ENCODE results near the gene SMARCA2. TPM values are rescaled to one million over a fixed set of nuclear protein-coding genes. Genes with fewer than 3 reads are reported as not detected.

SMARCA2 gene
- total RNA-seq, 2 donors from 2014 or later = 244 to 296 TPM

DNA sequence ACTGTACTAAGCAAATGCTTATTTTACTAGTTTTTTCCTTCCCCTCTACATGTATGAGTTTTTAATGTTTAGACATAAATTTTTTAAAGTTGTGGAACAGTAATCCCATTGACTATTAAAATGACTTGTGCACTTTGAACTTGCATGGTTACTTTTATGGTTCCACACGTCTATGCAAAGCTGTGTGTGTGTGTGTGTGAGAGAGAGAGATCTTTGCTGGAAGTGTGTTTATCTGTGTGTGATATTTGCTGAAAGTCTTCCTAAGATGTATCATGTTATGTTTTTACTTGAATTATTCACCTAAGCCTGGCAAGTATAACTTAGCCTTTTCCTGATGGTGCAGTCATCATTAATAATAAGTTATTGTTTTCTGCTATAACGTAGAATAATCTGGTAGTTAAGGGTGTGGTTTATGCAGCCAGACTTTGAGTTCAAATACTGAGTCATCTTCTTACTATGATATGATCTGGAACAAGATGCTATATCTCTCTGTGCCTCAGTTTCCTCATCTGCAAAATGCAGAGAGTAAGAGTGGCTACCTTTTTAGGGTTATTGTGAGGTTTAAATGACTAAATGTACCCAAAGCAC is 138.6 kb downstream of the SMARCA2 start:
- Mint-ChIP-seq H3K4me3 (no peak overlapping the region), H3K27me3 (no peaks in the 10 kb centered on the region), H3K4me1 (peaks cover 41% of the 10 kb centered on the region), H3K27ac (peak overlapping the region; percentile 65), H3K36me3 (ENCODE audit: low read depth) (no peaks in the 10 kb centered on the region)
- ATAC-seq (no peak), DNase-seq (no peak)
- no peaks in the 10 kb centered on the region for H3K9me3 ChIP-seq (ENCODE audit: control insufficient read depth, low read length, poor library complexity, severe bottlenecking)

DNA sequence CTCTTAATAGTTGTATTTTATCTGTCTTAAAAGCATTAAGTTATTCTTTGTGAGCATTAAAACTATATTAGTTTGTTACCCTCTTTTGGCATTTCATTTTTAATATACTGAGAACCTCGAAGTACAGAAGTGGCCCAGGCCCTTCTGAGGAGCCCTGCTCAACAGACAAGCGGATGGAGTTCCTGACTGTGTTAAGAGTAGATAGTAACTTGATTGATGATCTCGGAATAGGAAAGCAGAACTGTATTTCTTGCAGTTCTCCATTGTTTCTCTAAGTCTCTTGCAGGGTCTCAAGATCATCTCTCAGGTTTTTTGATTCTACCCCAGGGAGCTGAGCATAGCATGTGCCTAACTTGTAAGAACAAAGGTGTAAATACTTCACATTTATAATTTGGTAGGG is 139.6 kb downstream of the SMARCA2 start:
- Mint-ChIP-seq H3K4me1 (peaks cover 41% of the 10 kb centered on the region), H3K4me3 (no peak overlapping the region)

DNA sequence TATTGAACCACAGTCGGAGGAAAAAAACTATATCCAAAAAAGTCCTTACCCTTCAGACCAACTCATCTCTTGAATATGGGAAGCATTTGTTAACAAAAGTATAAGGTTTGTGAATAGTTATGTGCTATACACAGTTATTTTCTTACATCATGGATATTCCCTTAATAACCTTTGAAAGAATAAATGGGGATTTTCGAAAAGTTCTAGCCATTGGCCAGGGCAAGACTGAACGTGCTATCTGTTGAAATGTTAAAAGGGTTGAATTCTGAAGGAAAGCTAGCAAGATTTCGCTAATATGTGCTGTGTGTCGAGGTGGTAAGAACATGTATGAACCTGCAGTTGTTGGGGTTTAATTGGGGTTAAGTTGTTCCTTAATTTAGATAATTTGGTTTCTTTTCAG is 140.8 kb downstream of the SMARCA2 start:
- Mint-ChIP-seq H3K27ac (no peak overlapping the region), H3K4me1 (peaks cover 45% of the 10 kb centered on the region), H3K4me3 (peak overlapping the region; percentile 47), H3K27me3 (no peaks in the 10 kb centered on the region), H3K36me3 (ENCODE audit: low read depth) (no peaks in the 10 kb centered on the region)
- ATAC-seq (no peak), DNase-seq (no peak)
- no peaks in the 10 kb centered on the region for H3K9me3 ChIP-seq (ENCODE audit: control insufficient read depth, low read length, poor library complexity, severe bottlenecking)

More for the DNA sequence above, 139.6 kb downstream of the SMARCA2 start:
- no peak for ATAC-seq
- H3K9me3 ChIP-seq (ENCODE audit: control insufficient read depth, low read length, poor library complexity, severe bottlenecking) = no peaks in the 10 kb centered on the region
- no peaks in the 10 kb centered on the region for H3K27me3 Mint-ChIP-seq
- H3K27ac Mint-ChIP-seq = peak overlapping the region; percentile 49
- DNase-seq = no peak
- no peaks in the 10 kb centered on the region for H3K36me3 Mint-ChIP-seq (ENCODE audit: low read depth)

DNA sequence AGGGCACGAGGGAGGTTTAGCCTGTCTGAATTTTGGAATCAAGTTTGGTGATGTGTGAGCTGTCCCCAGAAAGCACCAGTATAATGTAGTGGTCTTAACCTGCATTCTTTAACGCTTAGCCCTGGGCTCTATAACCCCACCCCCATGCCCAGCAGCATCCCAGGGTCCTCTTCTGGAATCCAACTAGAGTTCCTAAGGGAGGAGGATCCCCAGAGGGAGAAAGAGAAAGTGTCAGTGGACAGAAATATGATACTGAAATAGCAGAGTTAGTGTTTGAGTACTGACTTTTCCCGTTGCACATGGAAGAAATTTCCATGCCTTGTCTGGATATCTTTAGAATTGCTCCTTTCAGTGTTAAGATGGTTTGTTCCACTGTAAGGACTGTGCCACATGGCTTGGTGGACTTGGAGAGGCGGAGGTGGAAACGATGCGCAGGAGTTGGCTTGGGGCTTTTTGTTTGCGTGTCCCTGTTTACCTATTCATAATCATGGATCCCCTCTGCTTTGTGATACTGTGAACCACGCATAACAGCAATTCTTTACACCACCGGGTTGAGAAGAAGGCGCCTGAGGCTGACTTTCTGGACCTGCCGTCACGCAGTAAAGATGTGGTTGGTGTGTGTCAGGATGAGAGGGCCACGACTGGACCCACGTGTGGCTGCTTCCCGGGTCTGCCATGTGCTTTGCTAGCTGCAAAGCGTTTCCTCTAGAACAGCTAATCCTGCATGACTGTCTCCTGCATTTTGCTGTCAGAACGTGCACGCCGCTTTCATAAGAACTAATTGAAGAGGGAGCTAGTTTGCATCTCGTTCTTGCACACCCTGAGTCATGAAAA is 142.3 kb downstream of the SMARCA2 start:
- H3K4me3 Mint-ChIP-seq = peak overlapping the region; percentile 94
- DNase-seq (no peak), ATAC-seq (peak; percentile 64)
- peaks cover 46% of the 10 kb centered on the region for H3K4me1 Mint-ChIP-seq
- no peaks in the 10 kb centered on the region for H3K27me3 Mint-ChIP-seq
- peaks cover 4% of the 10 kb centered on the region for H3K36me3 Mint-ChIP-seq (ENCODE audit: low read depth)
- H3K9me3 ChIP-seq (ENCODE audit: control insufficient read depth, low read length, poor library complexity, severe bottlenecking) = no peaks in the 10 kb centered on the region
- H3K27ac Mint-ChIP-seq = peak overlapping the region; percentile 94

DNA sequence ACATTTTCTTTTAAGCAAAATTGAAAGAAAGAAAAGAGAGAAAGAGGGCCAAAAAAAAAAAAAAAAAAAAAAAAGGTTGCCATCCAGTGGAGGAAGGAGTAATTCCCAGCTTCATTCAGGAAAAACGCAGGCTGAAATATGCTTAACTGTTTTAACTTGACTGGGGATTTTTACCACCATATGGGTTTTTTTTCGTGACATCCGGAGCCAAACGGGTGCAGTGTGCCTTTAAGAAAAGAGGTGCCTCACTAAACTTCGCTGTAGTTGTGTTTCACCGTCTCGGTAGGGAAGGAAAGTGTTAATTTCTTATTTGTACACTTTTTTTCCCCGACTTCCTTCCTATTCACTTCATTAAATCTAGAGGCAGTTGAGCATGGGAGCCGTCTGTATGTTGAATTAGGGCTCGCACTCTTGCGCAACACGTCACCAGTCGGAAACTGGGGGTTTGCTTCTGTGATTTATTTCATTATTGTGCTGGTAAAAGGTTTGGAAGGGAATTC is 143.0 kb downstream of the SMARCA2 start:
- H3K27ac Mint-ChIP-seq = peak overlapping the region; percentile 94
- DNase-seq (peak; percentile 6 to 19 (median 16)), ATAC-seq (peak; percentile 79)
- H3K9me3 ChIP-seq (ENCODE audit: control insufficient read depth, low read length, poor library complexity, severe bottlenecking) = no peaks in the 10 kb centered on the region
- H3K4me3 Mint-ChIP-seq = peak overlapping the region; percentile 94
- peaks cover 41% of the 10 kb centered on the region for H3K4me1 Mint-ChIP-seq
- H3K36me3 Mint-ChIP-seq (ENCODE audit: low read depth) = peaks cover 4% of the 10 kb centered on the region
- no peaks in the 10 kb centered on the region for H3K27me3 Mint-ChIP-seq

DNA sequence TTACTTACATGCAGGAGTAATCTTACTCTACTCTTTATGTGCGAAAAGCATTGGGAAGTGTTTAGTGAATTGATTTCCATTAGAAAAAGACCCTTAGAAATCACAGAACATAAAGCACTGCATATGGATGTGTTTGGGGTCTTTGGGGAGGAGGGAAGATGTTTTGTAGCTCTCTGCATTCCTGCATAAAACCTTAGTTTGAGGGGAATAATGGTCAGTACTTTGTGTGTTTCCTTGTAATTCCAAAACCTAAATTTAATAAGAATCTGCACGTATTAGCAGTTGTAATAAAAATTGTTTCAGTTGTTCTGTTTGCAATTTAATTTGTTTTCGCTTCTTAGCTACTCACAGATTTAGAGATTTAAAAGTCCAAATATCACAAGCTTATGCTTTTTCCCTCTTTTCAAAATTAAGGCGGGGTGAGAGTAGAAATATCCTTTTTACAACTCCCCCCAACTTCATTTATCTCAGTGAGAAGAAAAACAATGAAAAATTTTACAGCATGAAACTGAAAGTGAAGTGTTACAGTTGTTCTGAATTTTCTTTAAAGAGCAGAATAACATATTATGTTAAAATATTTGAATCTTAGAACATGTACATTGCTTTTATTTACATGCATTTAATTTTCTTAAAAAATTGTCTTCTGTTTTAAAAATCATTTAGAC is 143.8 kb downstream of the SMARCA2 start:
- H3K9me3 ChIP-seq (ENCODE audit: control insufficient read depth, low read length, poor library complexity, severe bottlenecking) = no peaks in the 10 kb centered on the region
- H3K4me1 Mint-ChIP-seq = peaks cover 36% of the 10 kb centered on the region

DNA sequence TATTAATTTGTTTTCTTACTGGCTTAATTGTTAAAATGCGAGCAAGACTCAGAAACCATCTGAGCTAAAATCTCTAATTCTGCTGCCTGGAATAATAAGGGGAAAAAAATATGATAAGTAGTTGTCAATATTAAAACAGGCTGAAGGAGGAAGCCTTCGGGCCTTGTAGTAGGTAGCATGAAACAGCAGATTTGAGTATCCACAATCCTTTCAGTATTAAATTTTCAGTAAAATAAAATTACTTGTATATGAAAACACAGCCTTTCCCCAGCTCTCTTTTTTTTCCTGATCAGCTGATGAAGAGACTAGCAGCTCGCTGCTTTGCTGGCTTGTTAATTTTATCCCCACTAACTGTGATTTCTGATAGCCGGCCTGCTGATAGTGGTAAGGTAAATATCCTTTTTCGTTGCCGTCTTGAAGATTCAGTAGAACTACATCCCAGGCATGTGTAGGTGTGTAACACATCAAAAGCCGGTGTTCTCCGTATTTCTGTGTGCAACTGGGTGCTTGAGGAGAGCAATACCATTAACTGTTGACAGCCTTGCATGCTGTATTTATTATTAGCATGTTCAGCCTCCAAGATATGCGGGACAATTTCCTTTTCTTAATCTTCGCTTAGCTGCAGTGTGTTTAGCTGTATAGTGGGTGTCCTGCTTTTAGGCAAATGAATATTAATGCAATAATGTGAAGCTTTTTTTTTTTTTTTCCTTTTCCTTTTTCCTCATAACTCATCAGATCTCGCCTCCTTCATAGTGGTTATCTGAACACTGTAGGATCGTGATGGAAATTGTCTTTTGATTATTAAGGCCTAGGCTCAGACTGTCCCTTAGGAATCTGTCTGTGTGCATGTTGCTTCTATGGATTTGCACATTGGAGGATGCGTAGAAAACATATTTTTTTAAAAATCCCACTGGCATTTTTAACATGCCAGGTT is 144.6 kb downstream of the SMARCA2 start:
- Mint-ChIP-seq H3K27me3 (no peaks in the 10 kb centered on the region), H3K27ac (peak overlapping the region; percentile 94), H3K4me1 (peaks cover 39% of the 10 kb centered on the region), H3K36me3 (ENCODE audit: low read depth) (peaks cover 4% of the 10 kb centered on the region), H3K4me3 (peak overlapping the region; percentile 77)
- no peak for DNase-seq
- no peak for ATAC-seq
- no peaks in the 10 kb centered on the region for H3K9me3 ChIP-seq (ENCODE audit: control insufficient read depth, low read length, poor library complexity, severe bottlenecking)

More for the DNA sequence above, 143.8 kb downstream of the SMARCA2 start:
- no peaks in the 10 kb centered on the region for H3K27me3 Mint-ChIP-seq
- peak overlapping the region; percentile 94 for H3K4me3 Mint-ChIP-seq
- H3K27ac Mint-ChIP-seq = peak overlapping the region; percentile 94
- peaks cover 4% of the 10 kb centered on the region for H3K36me3 Mint-ChIP-seq (ENCODE audit: low read depth)
- no peak for ATAC-seq
- no peak for DNase-seq

DNA sequence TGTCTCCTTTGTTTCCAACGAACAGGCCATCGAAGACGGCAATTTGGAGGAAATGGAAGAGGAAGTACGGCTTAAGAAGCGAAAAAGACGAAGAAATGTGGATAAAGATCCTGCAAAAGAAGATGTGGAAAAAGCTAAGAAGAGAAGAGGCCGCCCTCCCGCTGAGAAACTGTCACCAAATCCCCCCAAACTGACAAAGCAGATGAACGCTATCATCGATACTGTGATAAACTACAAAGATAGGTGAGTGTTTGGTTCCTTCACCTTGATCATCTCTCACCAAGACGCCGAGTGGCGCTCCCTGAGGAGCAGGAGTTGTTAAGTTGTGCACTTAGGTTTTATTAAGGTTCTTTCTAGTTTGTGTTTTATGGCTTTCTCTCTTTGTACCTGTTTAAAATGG is 146.5 kb downstream of the SMARCA2 start:
- H3K27me3 Mint-ChIP-seq = no peaks in the 10 kb centered on the region
- H3K4me3 Mint-ChIP-seq = no peak overlapping the region
- peaks cover 35% of the 10 kb centered on the region for H3K4me1 Mint-ChIP-seq
- ATAC-seq = no peak
- no peaks in the 10 kb centered on the region for H3K9me3 ChIP-seq (ENCODE audit: control insufficient read depth, low read length, poor library complexity, severe bottlenecking)
- DNase-seq = no peak
- peaks cover 6% of the 10 kb centered on the region for H3K36me3 Mint-ChIP-seq (ENCODE audit: low read depth)
- no peak overlapping the region for H3K27ac Mint-ChIP-seq

DNA sequence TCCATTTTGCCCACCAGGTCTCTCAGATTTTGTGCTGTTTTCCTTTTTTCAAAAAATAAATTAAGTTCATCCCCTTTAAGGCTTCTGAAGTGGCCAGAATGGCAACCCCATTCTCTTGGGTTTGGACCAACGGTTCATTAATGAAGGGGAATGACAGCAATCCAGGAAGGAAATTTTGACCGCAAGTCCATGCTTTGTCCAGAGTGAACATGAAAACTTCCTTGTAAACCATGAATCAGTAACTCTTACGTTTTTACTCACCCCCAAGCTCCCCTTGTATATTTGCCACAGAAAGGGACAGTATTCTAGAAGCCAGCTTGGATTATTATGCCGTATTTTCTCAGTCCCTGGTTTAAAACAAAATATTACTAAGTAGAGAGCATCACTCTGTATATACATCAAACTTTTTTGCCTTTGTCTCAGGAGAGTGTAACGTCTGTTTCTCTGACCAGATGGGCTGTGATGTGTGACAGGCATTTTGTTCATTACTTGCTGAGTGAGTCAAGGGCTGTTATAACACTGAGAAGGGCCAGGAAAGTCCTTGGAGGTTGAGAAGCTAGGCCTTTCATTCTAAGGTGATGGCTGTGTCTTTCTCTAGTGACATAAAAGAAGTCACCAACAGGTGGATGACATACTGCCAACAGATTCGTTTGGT is 148.2 kb downstream of the SMARCA2 start:
- peaks cover 22% of the 10 kb centered on the region for H3K4me1 Mint-ChIP-seq
- no peaks in the 10 kb centered on the region for H3K9me3 ChIP-seq (ENCODE audit: control insufficient read depth, low read length, poor library complexity, severe bottlenecking)
- no peak for DNase-seq
- H3K27me3 Mint-ChIP-seq = no peaks in the 10 kb centered on the region
- H3K27ac Mint-ChIP-seq = no peak overlapping the region
- no peak for ATAC-seq
- H3K36me3 Mint-ChIP-seq (ENCODE audit: low read depth) = peaks cover 6% of the 10 kb centered on the region
- H3K4me3 Mint-ChIP-seq = no peak overlapping the region

DNA sequence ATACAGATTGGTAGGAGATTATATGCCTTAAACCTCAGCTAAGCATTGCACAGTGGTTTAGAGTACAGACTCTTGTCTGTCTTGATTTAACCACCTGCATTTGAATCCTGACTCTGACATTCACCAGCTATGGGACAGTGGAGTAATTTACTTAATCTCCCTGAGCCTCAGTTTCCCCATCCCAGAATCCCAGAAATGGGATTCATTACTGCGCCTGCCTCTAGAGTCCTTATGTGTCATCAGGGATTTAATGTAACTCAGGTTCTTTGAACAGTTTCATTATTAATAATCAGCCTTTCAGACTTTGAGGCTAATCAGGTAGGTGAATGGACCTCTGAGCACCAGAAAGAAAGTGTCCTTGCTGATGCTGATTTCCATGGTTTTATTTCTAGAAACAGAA is 149.1 kb downstream of the SMARCA2 start:
- DNase-seq (no peak), ATAC-seq (no peak)
- Mint-ChIP-seq H3K27me3 (no peaks in the 10 kb centered on the region), H3K36me3 (ENCODE audit: low read depth) (peaks cover 8% of the 10 kb centered on the region), H3K27ac (peak overlapping the region; percentile 32), H3K4me1 (peaks cover 24% of the 10 kb centered on the region), H3K4me3 (no peak overlapping the region)
- no peaks in the 10 kb centered on the region for H3K9me3 ChIP-seq (ENCODE audit: control insufficient read depth, low read length, poor library complexity, severe bottlenecking)

DNA sequence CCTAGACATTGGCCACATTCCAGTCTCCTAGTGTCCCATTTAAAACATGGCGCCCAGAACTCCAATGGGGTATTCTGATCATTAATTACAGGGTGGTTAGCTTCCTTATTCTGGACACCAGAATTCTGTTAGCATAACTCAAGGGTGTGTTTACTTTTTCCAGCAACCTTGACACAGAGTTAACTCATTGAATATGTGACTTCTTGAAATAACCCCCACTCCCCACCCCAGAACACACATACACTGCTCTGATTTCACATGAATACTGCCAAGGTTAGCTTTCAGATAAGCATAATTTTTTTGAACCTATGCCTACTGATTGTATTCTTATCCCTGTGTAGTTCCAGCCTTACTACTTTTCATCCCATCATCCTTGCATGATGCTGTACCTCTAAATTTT is 151.1 kb downstream of the SMARCA2 start:
- ATAC-seq = no peak
- Mint-ChIP-seq H3K27me3 (no peaks in the 10 kb centered on the region), H3K36me3 (ENCODE audit: low read depth) (peaks cover 12% of the 10 kb centered on the region), H3K4me3 (no peak overlapping the region), H3K4me1 (peaks cover 17% of the 10 kb centered on the region), H3K27ac (no peak overlapping the region)
- no peak for DNase-seq
- no peaks in the 10 kb centered on the region for H3K9me3 ChIP-seq (ENCODE audit: control insufficient read depth, low read length, poor library complexity, severe bottlenecking)

DNA sequence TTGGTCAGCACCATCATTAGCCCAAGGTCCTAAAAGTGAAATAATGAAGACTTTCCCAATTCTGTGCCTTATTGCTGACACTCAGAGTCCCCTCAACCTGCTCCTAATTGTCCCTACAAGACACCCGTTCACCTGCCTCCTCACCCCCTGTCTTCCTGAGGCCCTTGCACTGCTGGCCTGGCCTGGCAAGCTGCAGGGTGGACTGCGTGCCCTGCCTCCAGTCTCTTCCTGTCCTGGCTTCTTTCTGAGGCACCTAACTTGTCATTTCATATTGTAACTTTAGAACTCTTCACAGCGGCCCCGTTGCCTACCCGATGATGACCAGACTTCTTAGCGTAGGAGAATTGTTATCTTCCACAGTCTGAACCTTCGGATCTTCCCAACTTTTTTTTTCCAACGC is 153.9 kb downstream of the SMARCA2 start:
- no peak for ATAC-seq
- no peak overlapping the region for H3K27ac Mint-ChIP-seq
- H3K27me3 Mint-ChIP-seq = no peaks in the 10 kb centered on the region
- DNase-seq = no peak
- no peak overlapping the region for H3K4me3 Mint-ChIP-seq
- H3K36me3 Mint-ChIP-seq (ENCODE audit: low read depth) = peaks cover 9% of the 10 kb centered on the region
- no peaks in the 10 kb centered on the region for H3K9me3 ChIP-seq (ENCODE audit: control insufficient read depth, low read length, poor library complexity, severe bottlenecking)
- peaks cover 17% of the 10 kb centered on the region for H3K4me1 Mint-ChIP-seq

All from T-helper 17 cell (primary cell).